Stimulated activated naive B cell treated with anti-CD40 and anti-IgM and Interleukin-4, amounts not matched to agents 10 μg/mL and 1 μg/mL and 100 μg/mL, for 72 hours (primary cell): ENCODE results near the gene ANO7.
A peak's percentile ranks its signal among the peaks of the same experiment; 100 is the strongest.

Source experiments
- ATAC-seq, 2 donors: fragments of 150-1000 bp; cut with Tn5 transposase; replicated peaks; 2 replicates each; pipeline ENCODE4 v1.10.0; 2021; ENCODE audit warnings: moderate library complexity in 1 of 2
- DNase-seq: peaks from one replicate; pipeline ENCODE4 v3.0.0; 2021
- H3K27ac Mint-ChIP-seq: one replicate; pipeline ENCODE4 v1.8.0; 2022; ENCODE audit warnings: mild to moderate bottlenecking, mixed read lengths
- H3K27me3 Mint-ChIP-seq, 2 donors: one replicate each; pipeline ENCODE4 v1.8.0; 2022; ENCODE audit warnings: mixed read lengths in 2 of 2
- H3K36me3 Mint-ChIP-seq, 2 donors: one replicate each; pipeline ENCODE4 v1.8.0; 2022; ENCODE audit warnings: mixed read lengths in 2 of 2, mild to moderate bottlenecking in 1 of 2
- H3K4me1 Mint-ChIP-seq, 2 donors: one replicate each; pipeline ENCODE4 v1.8.0; 2022; ENCODE audit warnings: mixed read lengths in 2 of 2, mild to moderate bottlenecking in 1 of 2
- H3K4me3 Mint-ChIP-seq, 2 donors: one replicate each; pipeline ENCODE4 v1.8.0; 2022; ENCODE audit warnings: mild to moderate bottlenecking in 2 of 2, mixed read lengths in 2 of 2, moderate library complexity in 1 of 2
- H3K9me3 Mint-ChIP-seq, 2 donors: one replicate each; pipeline ENCODE4 v1.8.0; 2022; ENCODE audit warnings: mixed read lengths in 2 of 2, mild to moderate bottlenecking in 1 of 2

The ANO7 gene

GRCh38 chr2:241239552-241240202 is 51.2 kb downstream of the ANO7 start:
- no peaks in the 10 kb centered on the region for H3K27me3 Mint-ChIP-seq
- peaks cover 5 to 16% of the 10 kb centered on the region in 2 donors for H3K4me1 Mint-ChIP-seq
- peaks cover 78 to 96% of the 10 kb centered on the region in 2 donors for H3K36me3 Mint-ChIP-seq
- ATAC-seq (no peak), DNase-seq (no peak)
- no peak overlapping the region for H3K27ac Mint-ChIP-seq
- no peaks in the 10 kb centered on the region for H3K9me3 Mint-ChIP-seq
- H3K4me3 Mint-ChIP-seq = no peak overlapping the region

- Mint-ChIP-seq H3K36me3 (peaks cover 74 to 92% of the 10 kb centered on the region in 2 donors), H3K9me3 (no peaks in the 10 kb centered on the region), H3K27ac (no peak overlapping the region), H3K4me1 (peaks cover 5 to 16% of the 10 kb centered on the region in 2 donors), H3K4me3 (no peak overlapping the region), H3K27me3 (no peaks in the 10 kb centered on the region)
- ATAC-seq = no peak
- DNase-seq = no peak
Measured at GRCh38 chr2:241240320-241241004, 52.0 kb downstream of the ANO7 start.

- DNase-seq = no peak
- H3K4me3 Mint-ChIP-seq = no peak overlapping the region
- ATAC-seq = no peak
- H3K27me3 Mint-ChIP-seq = no peaks in the 10 kb centered on the region
- no peak overlapping the region for H3K27ac Mint-ChIP-seq
- peaks cover 76 to 92% of the 10 kb centered on the region in 2 donors for H3K36me3 Mint-ChIP-seq
- H3K4me1 Mint-ChIP-seq = peaks cover 5 to 16% of the 10 kb centered on the region in 2 donors
- H3K9me3 Mint-ChIP-seq = no peaks in the 10 kb centered on the region
Measured at GRCh38 chr2:241241669-241242068, 53.2 kb downstream of the ANO7 start.

GRCh38 chr2:241242306-241242705 is 53.8 kb downstream of the ANO7 start:
- DNase-seq (no peak), ATAC-seq (no peak)
- no peak overlapping the region for H3K4me3 Mint-ChIP-seq
- peaks cover 5 to 16% of the 10 kb centered on the region in 2 donors for H3K4me1 Mint-ChIP-seq
- H3K27ac Mint-ChIP-seq = no peak overlapping the region
- no peaks in the 10 kb centered on the region for H3K27me3 Mint-ChIP-seq
- H3K36me3 Mint-ChIP-seq = peaks cover 77 to 92% of the 10 kb centered on the region in 2 donors
- no peaks in the 10 kb centered on the region for H3K9me3 Mint-ChIP-seq

- Mint-ChIP-seq H3K4me1 (peaks cover 5 to 16% of the 10 kb centered on the region in 2 donors), H3K9me3 (no peaks in the 10 kb centered on the region), H3K27me3 (no peaks in the 10 kb centered on the region), H3K36me3 (peaks cover 84 to 92% of the 10 kb centered on the region in 2 donors), H3K27ac (no peak overlapping the region), H3K4me3 (no peak overlapping the region)
- DNase-seq (no peak), ATAC-seq (no peak)
Measured at GRCh38 chr2:241244368-241244767, 55.9 kb downstream of the ANO7 start.

GRCh38 chr2:241248289-241248688 is 59.8 kb downstream of the ANO7 start:
- Mint-ChIP-seq H3K27me3 (no peaks in the 10 kb centered on the region), H3K4me1 (peaks cover 5 to 12% of the 10 kb centered on the region in 2 donors), H3K27ac (no peak overlapping the region), H3K9me3 (no peaks in the 10 kb centered on the region), H3K36me3 (peaks cover 73 to 91% of the 10 kb centered on the region in 2 donors), H3K4me3 (no peak overlapping the region)
- ATAC-seq (no peak), DNase-seq (no peak)

- Mint-ChIP-seq H3K27me3 (no peaks in the 10 kb centered on the region), H3K36me3 (peaks cover 70 to 92% of the 10 kb centered on the region in 2 donors), H3K9me3 (no peaks in the 10 kb centered on the region)
Measured at GRCh38 chr2:241248897-241249296, 60.4 kb downstream of the ANO7 start.

GRCh38 chr2:241249654-241250053 is 61.2 kb downstream of the ANO7 start:
- H3K27ac Mint-ChIP-seq = no peak overlapping the region
- no peaks in the 10 kb centered on the region for H3K27me3 Mint-ChIP-seq
- H3K4me3 Mint-ChIP-seq = no peak overlapping the region
- no peaks in the 10 kb centered on the region for H3K4me1 Mint-ChIP-seq
- no peak for DNase-seq
- H3K36me3 Mint-ChIP-seq = peaks cover 67 to 87% of the 10 kb centered on the region in 2 donors
- ATAC-seq = no peak
- no peaks in the 10 kb centered on the region for H3K9me3 Mint-ChIP-seq

More at GRCh38 chr2:241248897-241249296, 60.4 kb downstream of the ANO7 start:
- H3K4me1 Mint-ChIP-seq = peaks cover 1 to 7% of the 10 kb centered on the region in 2 donors
- DNase-seq (no peak), ATAC-seq (no peak)
- peak overlapping the region; percentile 68 for H3K27ac Mint-ChIP-seq
- H3K4me3 Mint-ChIP-seq = no peak overlapping the region

GRCh38 chr2:241252778-241253475 is 64.5 kb downstream of the ANO7 start:
- Mint-ChIP-seq H3K36me3 (peaks cover 67 to 86% of the 10 kb centered on the region in 2 donors), H3K27me3 (no peaks in the 10 kb centered on the region), H3K4me3 (no peak overlapping the region), H3K4me1 (no peaks in the 10 kb centered on the region), H3K9me3 (no peaks in the 10 kb centered on the region), H3K27ac (no peak overlapping the region)
- DNase-seq = no peak
- no peak for ATAC-seq

- H3K27me3 Mint-ChIP-seq = no peaks in the 10 kb centered on the region
- no peak overlapping the region for H3K27ac Mint-ChIP-seq
- H3K4me3 Mint-ChIP-seq = no peak overlapping the region
- ATAC-seq (no peak), DNase-seq (no peak)
- peaks cover 0 to 10% of the 10 kb centered on the region in 2 donors for H3K4me1 Mint-ChIP-seq
- H3K9me3 Mint-ChIP-seq = no peaks in the 10 kb centered on the region
- peaks cover 56 to 74% of the 10 kb centered on the region in 2 donors for H3K36me3 Mint-ChIP-seq
Measured at GRCh38 chr2:241254904-241255351, 66.5 kb downstream of the ANO7 start.

GRCh38 chr2:241255542-241256167 is 67.2 kb downstream of the ANO7 start:
- Mint-ChIP-seq H3K36me3 (peaks cover 55 to 76% of the 10 kb centered on the region in 2 donors), H3K27me3 (no peaks in the 10 kb centered on the region), H3K27ac (no peak overlapping the region), H3K4me3 (peak overlapping the region in 1 of 2 donors; percentile 33), H3K4me1 (peaks cover 0 to 10% of the 10 kb centered on the region in 2 donors), H3K9me3 (no peaks in the 10 kb centered on the region)
- DNase-seq = no peak
- ATAC-seq = no peak

GRCh38 chr2:241256168-241256545 is 67.7 kb downstream of the ANO7 start:
- no peaks in the 10 kb centered on the region for H3K27me3 Mint-ChIP-seq
- DNase-seq (no peak), ATAC-seq (no peak)
- peaks cover 56 to 76% of the 10 kb centered on the region in 2 donors for H3K36me3 Mint-ChIP-seq
- no peaks in the 10 kb centered on the region for H3K9me3 Mint-ChIP-seq
- H3K4me3 Mint-ChIP-seq = peak overlapping the region in 1 of 2 donors; percentile 33
- peaks cover 0 to 10% of the 10 kb centered on the region in 2 donors for H3K4me1 Mint-ChIP-seq
- no peak overlapping the region for H3K27ac Mint-ChIP-seq

- peaks cover 3 to 15% of the 10 kb centered on the region in 2 donors for H3K4me1 Mint-ChIP-seq
- H3K36me3 Mint-ChIP-seq = peaks cover 55 to 72% of the 10 kb centered on the region in 2 donors
- H3K27ac Mint-ChIP-seq = no peak overlapping the region
- no peak for ATAC-seq
- no peak overlapping the region for H3K4me3 Mint-ChIP-seq
- no peak for DNase-seq
- no peaks in the 10 kb centered on the region for H3K9me3 Mint-ChIP-seq
- H3K27me3 Mint-ChIP-seq = no peaks in the 10 kb centered on the region
Measured at GRCh38 chr2:241257419-241258032, 69.0 kb downstream of the ANO7 start.
